ENCODE results near the gene GLIPR1. TPM values are rescaled to one million over a fixed set of nuclear protein-coding genes. Genes with fewer than 3 reads are reported as not detected.

Gene GLIPR1
- polyA plus RNA-seq, 5 donors: 10.9 to 16.5 (median 15.5) TPM

Other genes starting within 250 kb of the GLIPR1 start
- 10 to 100 TPM in 1 of 5 donors, 1 to 10 TPM in 4; 4.2 to 10.1 (median 8.2) TPM for gene CAPS2, start 150.4 kb upstream of the GLIPR1 start, polyA plus RNA-seq (ENCODE audit: insufficient read depth in 1 of 5, insufficient read length in 5 of 5, low replicate concordance in 1 of 5)
- gene GLIPR1L1, start 146.1 kb upstream of the GLIPR1 start, polyA plus RNA-seq (ENCODE audit: insufficient read depth in 1 of 5, insufficient read length in 5 of 5, low replicate concordance in 1 of 5): under 1 TPM; 0.34 to 0.76 (median 0.54) TPM
- 1 to 10 TPM in 4 of 5 donors, under 1 TPM in 1; 0.63 to 3.6 (median 2.2) TPM for gene GLIPR1L2, start 89.7 kb upstream of the GLIPR1 start, polyA plus RNA-seq (ENCODE audit: insufficient read depth in 1 of 5, insufficient read length in 5 of 5, low replicate concordance in 1 of 5)
- 100 to 1,000 TPM in 2 of 5 donors, 10 to 100 TPM in 3; 60.1 to 108 (median 95.3) TPM for gene KRR1, start 30.9 kb downstream of the GLIPR1 start, polyA plus RNA-seq (ENCODE audit: insufficient read depth in 1 of 5, insufficient read length in 5 of 5, low replicate concordance in 1 of 5)